ENCODE results near the gene SPANXN5. TPM values are rescaled to one million over a fixed set of nuclear protein-coding genes. Genes with fewer than 3 reads are reported as not detected.
"Not testable (repeated sequence)": the region's sequence is repeated elsewhere in the genome, so short reads cannot be mapped to it uniquely, and the experiment has no call there.

SPANXN5 gene
- total RNA-seq, 1 experiment from 2014 or later, result not detected

DNA sequence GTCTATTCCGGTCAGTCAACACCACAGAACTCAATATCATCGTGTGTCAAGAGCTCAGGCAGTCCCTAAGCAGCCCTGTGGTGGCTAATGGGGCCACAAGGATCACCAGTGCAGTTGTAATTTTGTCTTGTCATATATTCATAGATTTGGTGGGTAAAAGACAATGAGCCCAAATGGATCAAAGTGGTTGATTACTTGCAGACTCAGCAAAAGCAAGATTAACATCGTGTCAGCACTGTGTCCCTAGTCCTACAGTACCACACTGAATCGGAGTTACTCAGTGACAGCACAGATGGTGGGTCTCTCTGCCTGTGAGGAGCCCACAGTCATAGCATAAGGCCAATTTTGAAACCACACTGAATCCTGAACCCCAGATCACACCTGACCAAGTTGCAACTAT lies 22.6 kb upstream of the SPANXN5 start:
- Histone ChIP-seq H3K79me2 (ENCODE audit: low read length) (no peaks in the 10 kb centered on the region), H3K9ac (ENCODE audit: low read length) (no peak overlapping the region), H4K20me1 (ENCODE audit: low read length) (no peaks in the 10 kb centered on the region), H2AFZ (ENCODE audit: low read length) (no peak overlapping the region), H3K27ac (ENCODE audit: low read length) (no peak overlapping the region), H3K9me3 (ENCODE audit: low read length) (no peaks in the 10 kb centered on the region), H3F3A (ENCODE audit: low read length, unreplicated experiment) (no peaks in the 10 kb centered on the region), H3K4me2 (ENCODE audit: low read length) (no peak overlapping the region), H3K36me3 (ENCODE audit: low read depth, low read length) (no peaks in the 10 kb centered on the region), H3K4me3 (ENCODE audit: low read length) (no peak overlapping the region), H3K9me2 (replicated peaks; ENCODE audit: low read length) (no peaks in the 10 kb centered on the region), H3K27me3 (ENCODE audit: low read length) (peaks cover 53% of the 10 kb centered on the region), H3K4me1 (ENCODE audit: insufficient read depth, low read length) (no peaks in the 10 kb centered on the region)
- DNase-seq (no peak), ATAC-seq (no peak)
- intact Hi-C loops (cut with micrococcal nuclease), result no loop called here
- no TSS peak for BruUV-seq (replicated peaks)
- ChIA-PET CTCF (no interaction called here), POLR2A (ENCODE audit: unreplicated experiment) (no interaction called here)
- TF ChIP-seq EZH2 (IDR thresholded peaks at IDR 0.05; ENCODE audit: low read length, unreplicated experiment) (no peak), EZH2phosphoT487 (IDR thresholded peaks at IDR 0.05; ENCODE audit: borderline replicate concordance, low read length) (no peak)
- TF ChIP-seq, protein P1, sequence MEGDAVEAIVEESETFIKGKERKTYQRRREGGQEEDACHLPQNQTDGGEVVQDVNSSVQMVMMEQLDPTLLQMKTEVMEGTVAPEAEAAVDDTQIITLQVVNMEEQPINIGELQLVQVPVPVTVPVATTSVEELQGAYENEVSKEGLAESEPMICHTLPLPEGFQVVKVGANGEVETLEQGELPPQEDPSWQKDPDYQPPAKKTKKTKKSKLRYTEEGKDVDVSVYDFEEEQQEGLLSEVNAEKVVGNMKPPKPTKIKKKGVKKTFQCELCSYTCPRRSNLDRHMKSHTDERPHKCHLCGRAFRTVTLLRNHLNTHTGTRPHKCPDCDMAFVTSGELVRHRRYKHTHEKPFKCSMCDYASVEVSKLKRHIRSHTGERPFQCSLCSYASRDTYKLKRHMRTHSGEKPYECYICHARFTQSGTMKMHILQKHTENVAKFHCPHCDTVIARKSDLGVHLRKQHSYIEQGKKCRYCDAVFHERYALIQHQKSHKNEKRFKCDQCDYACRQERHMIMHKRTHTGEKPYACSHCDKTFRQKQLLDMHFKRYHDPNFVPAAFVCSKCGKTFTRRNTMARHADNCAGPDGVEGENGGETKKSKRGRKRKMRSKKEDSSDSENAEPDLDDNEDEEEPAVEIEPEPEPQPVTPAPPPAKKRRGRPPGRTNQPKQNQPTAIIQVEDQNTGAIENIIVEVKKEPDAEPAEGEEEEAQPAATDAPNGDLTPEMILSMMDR (conservative IDR thresholded peaks at IDR 0.05; ENCODE audit: low read depth, low read length), result no peak

DNA sequence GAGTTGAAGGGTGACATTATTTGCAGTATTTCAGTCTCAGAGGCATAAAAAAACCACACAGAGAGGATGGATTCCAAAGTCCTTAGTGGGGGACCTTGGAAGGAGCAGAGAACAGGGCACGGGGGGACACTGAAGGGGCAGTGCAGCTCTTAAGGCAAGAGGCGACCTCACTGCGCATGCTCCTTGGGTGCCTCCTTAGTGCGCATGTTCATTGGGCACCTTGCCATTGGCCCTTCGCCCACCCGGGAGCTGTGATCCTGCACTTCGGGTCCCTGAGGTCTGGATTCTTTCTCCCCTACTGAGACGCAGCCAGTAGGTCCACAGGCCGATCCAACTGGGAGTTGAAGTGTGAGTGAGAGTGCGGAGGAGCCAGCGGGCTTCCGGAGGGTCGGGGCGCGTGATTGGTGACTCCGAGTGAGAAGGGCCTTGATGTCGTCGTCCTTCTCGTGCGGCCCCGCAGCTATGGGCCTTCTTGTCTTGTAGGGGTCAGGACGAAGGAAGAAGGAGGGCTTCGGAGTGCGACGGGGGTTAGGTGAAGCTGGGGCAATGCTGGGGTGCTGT lies 13.9 kb upstream of the SPANXN5 start, which contains the start of gene XAGE5:
Gene XAGE5 (plus strand): TSS at position 223 of the 561 bp plus-strand sequence. CDS start 1,280 bp downstream, outside the sequence.
- Histone ChIP-seq H3K9ac (ENCODE audit: low read length) (no peak within 1 kb of the TSS), H3K9me2 (replicated peaks; ENCODE audit: low read length) (no peaks in the 10 kb centered on the region), H3K4me1 (ENCODE audit: insufficient read depth, low read length) (no peaks in the 10 kb centered on the region), H3K4me2 (ENCODE audit: low read length) (no peak within 1 kb of the TSS), H3K9me3 (ENCODE audit: low read length) (no peaks in the 10 kb centered on the region), H3F3A (ENCODE audit: low read length, unreplicated experiment) (no peaks in the 10 kb centered on the region), H2AFZ (ENCODE audit: low read length) (no peak within 1 kb of the TSS), H4K20me1 (ENCODE audit: low read length) (no peaks in the 10 kb centered on the region), H3K4me3 (ENCODE audit: low read length) (no peak within 1 kb of the TSS), H3K27me3 (ENCODE audit: low read length) (peaks cover 50% of the 10 kb centered on the region), H3K27ac (ENCODE audit: low read length) (no peak within 1 kb of the TSS), H3K36me3 (ENCODE audit: low read depth, low read length) (no peaks in the 10 kb centered on the region), H3K79me2 (ENCODE audit: low read length) (no peaks in the 10 kb centered on the region)
- CTCF ChIA-PET, result no interaction called here
- POLR2A ChIA-PET (ENCODE audit: unreplicated experiment), result no interaction called here
- BruUV-seq (replicated peaks), result no TSS peak
- no peak for DNase-seq
- intact Hi-C loops (cut with micrococcal nuclease), result no loop called here
- TF ChIP-seq EZH2 (IDR thresholded peaks at IDR 0.05; ENCODE audit: low read length, unreplicated experiment) (no peak), EZH2phosphoT487 (IDR thresholded peaks at IDR 0.05; ENCODE audit: borderline replicate concordance, low read length) (no peak)
- TF ChIP-seq, protein P1 (conservative IDR thresholded peaks at IDR 0.05; ENCODE audit: low read depth, low read length), result no peak
- ATAC-seq, result no peak

DNA sequence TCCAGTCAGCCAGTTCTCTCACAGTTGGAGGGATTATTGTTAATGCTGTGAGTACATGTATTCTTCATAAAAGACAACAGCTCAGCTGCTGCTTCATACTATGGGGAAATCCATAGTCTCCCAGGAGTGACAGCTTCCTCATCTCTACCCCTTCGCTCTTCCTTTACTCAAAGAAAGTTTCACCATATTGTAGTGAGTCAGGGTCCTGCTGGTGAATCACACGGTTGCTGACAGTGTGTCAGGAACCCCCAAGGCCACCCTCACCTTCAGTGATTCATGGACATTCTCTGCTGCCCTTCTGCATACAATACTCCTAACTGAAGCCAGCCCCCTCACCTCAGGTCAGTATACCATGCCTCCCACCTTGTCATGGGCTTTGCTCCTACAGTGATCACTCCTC lies 7.6 kb upstream of the SPANXN5 start:
- H3K4me2 ChIP-seq (ENCODE audit: low read length); H2AFZ ChIP-seq (ENCODE audit: low read length); H3F3A ChIP-seq (ENCODE audit: low read length, unreplicated experiment); intact Hi-C loops (cut with micrococcal nuclease); H3K36me3 ChIP-seq (ENCODE audit: low read depth, low read length); H3K9me3 ChIP-seq (ENCODE audit: low read length); H4K20me1 ChIP-seq (ENCODE audit: low read length); DNase-seq; H3K79me2 ChIP-seq (ENCODE audit: low read length); H3K4me3 ChIP-seq (ENCODE audit: low read length); POLR2A ChIA-PET (ENCODE audit: unreplicated experiment); H3K9me2 ChIP-seq (replicated peaks; ENCODE audit: low read length); BruUV-seq (replicated peaks); H3K4me1 ChIP-seq (ENCODE audit: insufficient read depth, low read length); H3K9ac ChIP-seq (ENCODE audit: low read length); ATAC-seq; CTCF ChIA-PET; H3K27ac ChIP-seq (ENCODE audit: low read length): not testable (repeated sequence)
- H3K27me3 ChIP-seq (ENCODE audit: low read length), result peaks cover 19% of the 10 kb centered on the region; the same call in 1 of the 2 replicates

DNA sequence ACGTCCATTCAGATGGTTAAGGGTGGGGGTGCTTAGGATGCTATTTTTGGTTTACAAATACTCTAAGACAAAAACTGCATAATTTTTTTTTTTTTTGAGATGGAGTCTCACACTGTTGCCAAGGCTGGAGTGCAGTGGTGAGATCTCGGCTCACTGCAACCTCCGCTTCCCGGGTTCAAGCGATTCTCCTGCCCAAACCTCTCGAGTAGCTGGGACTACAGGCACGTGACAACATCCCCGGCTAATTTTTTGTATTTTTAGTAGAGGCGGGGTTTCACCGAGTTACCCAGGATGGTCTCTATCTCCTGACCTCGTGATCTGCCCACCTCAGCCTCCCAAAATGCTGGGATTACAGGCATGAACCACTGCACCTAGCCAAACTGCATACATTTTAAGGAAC lies 23.7 kb downstream of the SPANXN5 start:
- H3K27ac ChIP-seq (ENCODE audit: low read length); H3K27me3 ChIP-seq (ENCODE audit: low read length); intact Hi-C loops (cut with micrococcal nuclease); H3K4me1 ChIP-seq (ENCODE audit: insufficient read depth, low read length); H3K4me2 ChIP-seq (ENCODE audit: low read length); H3K36me3 ChIP-seq (ENCODE audit: low read depth, low read length); BruUV-seq (replicated peaks); H3F3A ChIP-seq (ENCODE audit: low read length, unreplicated experiment); H3K9me2 ChIP-seq (replicated peaks; ENCODE audit: low read length); H3K4me3 ChIP-seq (ENCODE audit: low read length); DNase-seq; H3K9ac ChIP-seq (ENCODE audit: low read length); CTCF ChIA-PET; POLR2A ChIA-PET (ENCODE audit: unreplicated experiment); ATAC-seq; H4K20me1 ChIP-seq (ENCODE audit: low read length); H3K79me2 ChIP-seq (ENCODE audit: low read length); H3K9me3 ChIP-seq (ENCODE audit: low read length); H2AFZ ChIP-seq (ENCODE audit: low read length): not testable (repeated sequence)

DNA sequence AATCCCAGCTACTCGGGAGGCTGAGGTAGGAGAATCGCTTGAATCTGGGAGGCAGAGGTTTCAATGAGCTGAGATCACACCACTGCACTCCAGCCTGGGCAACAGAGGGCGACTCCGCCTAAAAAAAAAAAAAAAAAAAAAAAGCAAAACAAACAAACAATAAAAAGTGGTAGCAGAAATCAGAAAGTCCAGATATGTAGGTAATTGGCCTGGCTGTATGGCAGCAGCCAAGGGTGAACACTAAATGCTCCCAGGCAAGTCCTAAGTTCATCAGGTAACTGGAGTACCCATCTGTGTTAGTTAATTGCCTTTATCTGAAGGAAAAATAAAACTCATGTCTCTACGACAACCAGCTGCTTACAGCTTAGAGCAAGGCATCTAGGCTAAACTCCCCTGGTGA lies 31.2 kb downstream of the SPANXN5 start:
- BruUV-seq (replicated peaks), result not testable (repeated sequence)

More for the DNA sequence above, 31.2 kb downstream of the SPANXN5 start:
- H3K27ac ChIP-seq (ENCODE audit: low read length); H3K9me3 ChIP-seq (ENCODE audit: low read length); H3K9ac ChIP-seq (ENCODE audit: low read length); POLR2A ChIA-PET (ENCODE audit: unreplicated experiment); H3K79me2 ChIP-seq (ENCODE audit: low read length); intact Hi-C loops (cut with micrococcal nuclease); H3K4me2 ChIP-seq (ENCODE audit: low read length); ATAC-seq; H3K4me3 ChIP-seq (ENCODE audit: low read length); H4K20me1 ChIP-seq (ENCODE audit: low read length); H3K27me3 ChIP-seq (ENCODE audit: low read length); H3K4me1 ChIP-seq (ENCODE audit: insufficient read depth, low read length); H3F3A ChIP-seq (ENCODE audit: low read length, unreplicated experiment); CTCF ChIA-PET; DNase-seq; H3K9me2 ChIP-seq (replicated peaks; ENCODE audit: low read length); H3K36me3 ChIP-seq (ENCODE audit: low read depth, low read length); H2AFZ ChIP-seq (ENCODE audit: low read length): not testable (repeated sequence)
